Ishikawa (cell line): ENCODE measurements around the gene IL12A.

Source experiments
- MAX ChIP-seq: IDR thresholded peaks from 2 replicates; pipeline ENCODE4 v1.6.1; 2012
- TCF12 ChIP-seq: IDR thresholded peaks from 2 replicates; pipeline ENCODE4 v1.6.1; 2012; ENCODE audit warnings: low read depth
- YY1 ChIP-seq: IDR thresholded peaks from 2 replicates; pipeline ENCODE4 v1.6.1; 2012; ENCODE audit warnings: low read depth

DNA sequence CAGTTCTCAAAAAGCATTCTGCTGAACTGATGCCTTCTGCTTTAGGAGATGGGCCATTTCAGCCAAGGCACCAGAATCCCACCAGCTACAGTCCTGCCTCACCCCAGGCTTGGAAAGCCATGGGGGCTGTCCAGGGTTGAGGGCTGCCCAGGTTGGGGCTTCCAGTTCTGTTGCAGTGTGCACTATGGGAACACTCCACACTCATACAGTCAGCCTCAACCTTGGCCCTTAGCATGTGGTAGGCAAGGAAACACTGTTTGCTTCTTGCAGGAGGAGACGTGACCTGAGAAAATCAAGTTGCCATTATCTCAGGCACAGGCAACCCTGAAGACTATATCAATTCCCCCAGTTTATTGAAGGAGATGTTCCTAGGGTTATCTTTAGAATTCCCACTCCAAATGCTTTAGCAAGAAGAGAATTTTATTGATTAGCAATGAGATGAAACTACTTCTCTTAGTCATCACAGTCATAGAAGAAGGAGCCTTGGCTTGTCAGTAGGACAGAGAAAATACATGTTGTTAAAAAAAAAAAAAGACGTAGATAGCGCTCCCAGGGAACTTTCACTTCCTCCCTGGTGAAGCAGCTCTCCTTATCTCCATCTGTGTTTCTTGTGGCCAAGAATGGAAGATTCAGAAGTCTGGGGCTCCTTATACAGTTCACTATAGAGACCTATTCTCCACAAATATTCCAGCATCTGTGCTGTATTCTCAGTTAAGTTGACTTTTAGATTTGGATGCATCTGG, 38.3 kb upstream of the IL12A start:
- TF ChIP-seq YY1 (no peak), TCF12 (no peak), MAX (no peak)
